Activated naive CD4-positive, alpha-beta T cell (primary cell): Measurements from ENCODE around the gene ZNF837.

ENCODE experiments used
- DNase-seq, 4 experiments: peaks; one replicate each; lab custom pipeline; 2025; lab: John Stamatoyannopoulos, UW

ZNF837 gene

GRCh38 chr19:58319241-58319640, 61.6 kb downstream of the ZNF837 start:
- no peak for DNase-seq

GRCh38 chr19:58318297-58318696, 62.5 kb downstream of the ZNF837 start:
- DNase-seq: no peak
